Rectal smooth muscle tissue (tissue), 1 donor: Measurements from ENCODE around the gene BCL3.
"Not testable (repeated sequence)": the region's sequence is repeated elsewhere in the genome, so short reads cannot be mapped to it uniquely, and the experiment has no call there.

Experiments used
- H3K27ac ChIP-seq: one replicate; pipeline ENCODE4 v1.7.0; 2013; ENCODE audit warnings: low read depth, low read length, inconsistent platforms
- H3K27me3 ChIP-seq: one replicate; pipeline ENCODE4 v1.7.0; 2013; ENCODE audit warnings: low read length; ENCODE audit not compliant: control insufficient read depth, insufficient read depth
- H3K36me3 ChIP-seq: one replicate; pipeline ENCODE4 v1.7.0; 2013; ENCODE audit warnings: low read length; ENCODE audit not compliant: control insufficient read depth, insufficient read depth
- H3K4me1 ChIP-seq: one replicate; pipeline ENCODE4 v1.7.0; 2013; ENCODE audit warnings: low read length; ENCODE audit not compliant: control insufficient read depth, insufficient read depth
- H3K4me3 ChIP-seq: one replicate; pipeline ENCODE4 v1.7.0; 2013; ENCODE audit warnings: low read length
- H3K9ac ChIP-seq: one replicate; pipeline ENCODE4 v1.7.0; 2013; ENCODE audit warnings: low read length

BCL3 gene

GRCh38 chr19:44710483-44710882 lies 38.0 kb upstream of the BCL3 start:
- H3K27me3 ChIP-seq: no peaks in the 10 kb centered on the region
- H3K27ac ChIP-seq: no peak overlapping the region
- H3K4me3 ChIP-seq: no peak overlapping the region

DNA sequence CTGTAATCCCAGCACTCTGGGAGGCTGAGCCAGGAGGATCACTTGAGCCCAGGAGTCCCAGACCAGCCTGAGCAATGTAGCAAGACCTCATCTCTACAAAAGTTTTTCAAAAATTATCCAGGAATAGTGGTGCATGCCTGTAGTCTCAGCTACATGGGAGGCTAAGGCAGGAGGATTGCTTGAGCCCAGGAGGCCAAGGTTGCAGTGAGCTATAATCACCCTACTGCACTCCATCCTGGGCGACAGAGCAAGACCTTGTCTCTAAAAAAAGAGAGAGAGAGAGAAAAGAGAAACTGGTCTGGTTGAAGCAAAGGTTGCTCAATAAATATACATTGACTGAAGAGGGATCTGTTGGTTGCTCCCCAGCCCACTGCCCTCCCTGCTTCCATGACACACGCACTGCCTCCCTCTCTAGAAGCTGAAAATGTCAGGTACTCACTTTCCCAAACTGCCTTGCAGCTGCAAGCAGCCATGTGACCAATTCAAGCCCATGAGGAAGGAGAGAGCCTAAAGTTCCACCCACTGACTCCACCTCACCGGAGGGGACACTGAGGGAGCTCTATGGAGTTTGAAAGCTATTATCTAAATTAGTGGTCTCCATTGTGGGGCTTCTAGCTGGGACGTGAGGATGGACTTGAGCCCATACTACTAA lies 35.5 kb upstream of the BCL3 start:
- H3K4me1 ChIP-seq: no peaks in the 10 kb centered on the region

More at GRCh38 chr19:44710483-44710882, 38.0 kb upstream of the BCL3 start:
- Histone ChIP-seq H3K4me1 (no peaks in the 10 kb centered on the region), H3K9ac (no peak overlapping the region), H3K36me3 (no peaks in the 10 kb centered on the region)

GRCh38 chr19:44714597-44715169 lies 33.8 kb upstream of the BCL3 start:
- Histone ChIP-seq H3K27me3 (peaks cover 2% of the 10 kb centered on the region), H3K9ac (no peak overlapping the region), H3K4me3 (no peak overlapping the region), H3K27ac (no peak overlapping the region), H3K4me1 (peaks cover 10% of the 10 kb centered on the region), H3K36me3 (no peaks in the 10 kb centered on the region)

More for the DNA sequence above, 35.5 kb upstream of the BCL3 start:
- no peaks in the 10 kb centered on the region for H3K36me3 ChIP-seq
- H3K27me3 ChIP-seq: no peaks in the 10 kb centered on the region
- H3K9ac ChIP-seq: no peak overlapping the region
- H3K27ac ChIP-seq: no peak overlapping the region
- no peak overlapping the region for H3K4me3 ChIP-seq

- H3K4me1 ChIP-seq: peaks cover 10% of the 10 kb centered on the region
- H3K27ac ChIP-seq: no peak overlapping the region
- no peak overlapping the region for H3K4me3 ChIP-seq
- no peak overlapping the region for H3K9ac ChIP-seq
- H3K27me3 ChIP-seq: peaks cover 2% of the 10 kb centered on the region
- H3K36me3 ChIP-seq: no peaks in the 10 kb centered on the region
Observed at GRCh38 chr19:44717603-44718002, 30.9 kb upstream of the BCL3 start.

- H3K4me3 ChIP-seq: peak overlapping the region; percentile 36
- no peak overlapping the region for H3K9ac ChIP-seq
- H3K27me3 ChIP-seq: peaks cover 2% of the 10 kb centered on the region
- no peak overlapping the region for H3K27ac ChIP-seq
- H3K4me1 ChIP-seq: peaks cover 10% of the 10 kb centered on the region
- no peaks in the 10 kb centered on the region for H3K36me3 ChIP-seq
Observed at GRCh38 chr19:44718441-44719261, 29.9 kb upstream of the BCL3 start.

- H3K4me1 ChIP-seq: peaks cover 13% of the 10 kb centered on the region
- no peak overlapping the region for H3K27ac ChIP-seq
- H3K27me3 ChIP-seq: peaks cover 2% of the 10 kb centered on the region
- H3K4me3 ChIP-seq: no peak overlapping the region
- H3K36me3 ChIP-seq: no peaks in the 10 kb centered on the region
- H3K9ac ChIP-seq: no peak overlapping the region
Observed at GRCh38 chr19:44719262-44719701, 29.2 kb upstream of the BCL3 start.

DNA sequence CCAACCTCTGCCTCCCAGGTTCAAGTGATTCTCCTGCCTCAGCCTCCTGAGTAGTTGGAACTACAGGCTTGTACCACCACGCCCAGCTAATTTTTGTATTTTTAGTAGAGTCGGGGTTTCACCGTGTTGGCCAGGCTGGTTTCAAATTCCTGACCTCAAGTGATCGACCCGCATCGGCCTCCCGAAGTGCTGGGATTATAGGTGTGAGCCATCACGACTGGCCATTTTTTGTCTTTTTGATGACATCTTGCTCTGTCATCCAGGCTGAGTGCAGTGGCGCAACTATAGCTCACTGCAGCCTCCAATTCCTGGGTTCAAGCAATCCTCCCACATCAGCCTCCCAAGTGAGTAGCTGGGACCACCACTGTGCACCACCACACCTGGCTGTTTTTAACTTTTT lies 28.1 kb upstream of the BCL3 start:
- not testable (repeated sequence) for H3K27ac ChIP-seq, H3K27me3 ChIP-seq, H3K36me3 ChIP-seq, H3K4me3 ChIP-seq, H3K9ac ChIP-seq
- H3K4me1 ChIP-seq: peaks cover 13% of the 10 kb centered on the region

DNA sequence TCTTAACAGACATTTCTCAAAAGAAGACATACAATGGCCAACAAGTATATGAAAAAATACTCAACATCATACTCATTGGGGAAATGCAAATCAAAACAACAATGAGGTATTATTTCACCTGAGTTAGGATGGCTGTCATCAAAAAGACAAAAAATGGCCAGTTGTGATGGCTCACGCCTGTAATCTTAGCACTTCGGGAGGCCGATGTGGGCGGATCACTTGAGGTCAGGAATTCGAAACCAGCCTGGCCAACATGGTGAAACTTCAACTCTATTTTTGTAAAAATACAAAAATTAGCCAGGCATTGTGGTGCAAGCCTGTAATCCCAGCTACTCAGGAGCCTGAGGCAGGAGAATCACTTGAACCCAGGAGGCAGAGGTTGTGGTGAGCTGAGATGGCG lies 27.6 kb upstream of the BCL3 start:
- H3K27me3 ChIP-seq: peaks cover 2% of the 10 kb centered on the region
- H3K4me3 ChIP-seq: no peak overlapping the region
- H3K4me1 ChIP-seq: peaks cover 13% of the 10 kb centered on the region
- no peak overlapping the region for H3K9ac ChIP-seq
- H3K36me3 ChIP-seq: no peaks in the 10 kb centered on the region
- no peak overlapping the region for H3K27ac ChIP-seq

- not testable (repeated sequence) for H3K9ac ChIP-seq, H3K27ac ChIP-seq, H3K4me3 ChIP-seq, H3K36me3 ChIP-seq, H3K27me3 ChIP-seq
- H3K4me1 ChIP-seq: peaks cover 13% of the 10 kb centered on the region
Observed at GRCh38 chr19:44721369-44721768, 27.1 kb upstream of the BCL3 start.

DNA sequence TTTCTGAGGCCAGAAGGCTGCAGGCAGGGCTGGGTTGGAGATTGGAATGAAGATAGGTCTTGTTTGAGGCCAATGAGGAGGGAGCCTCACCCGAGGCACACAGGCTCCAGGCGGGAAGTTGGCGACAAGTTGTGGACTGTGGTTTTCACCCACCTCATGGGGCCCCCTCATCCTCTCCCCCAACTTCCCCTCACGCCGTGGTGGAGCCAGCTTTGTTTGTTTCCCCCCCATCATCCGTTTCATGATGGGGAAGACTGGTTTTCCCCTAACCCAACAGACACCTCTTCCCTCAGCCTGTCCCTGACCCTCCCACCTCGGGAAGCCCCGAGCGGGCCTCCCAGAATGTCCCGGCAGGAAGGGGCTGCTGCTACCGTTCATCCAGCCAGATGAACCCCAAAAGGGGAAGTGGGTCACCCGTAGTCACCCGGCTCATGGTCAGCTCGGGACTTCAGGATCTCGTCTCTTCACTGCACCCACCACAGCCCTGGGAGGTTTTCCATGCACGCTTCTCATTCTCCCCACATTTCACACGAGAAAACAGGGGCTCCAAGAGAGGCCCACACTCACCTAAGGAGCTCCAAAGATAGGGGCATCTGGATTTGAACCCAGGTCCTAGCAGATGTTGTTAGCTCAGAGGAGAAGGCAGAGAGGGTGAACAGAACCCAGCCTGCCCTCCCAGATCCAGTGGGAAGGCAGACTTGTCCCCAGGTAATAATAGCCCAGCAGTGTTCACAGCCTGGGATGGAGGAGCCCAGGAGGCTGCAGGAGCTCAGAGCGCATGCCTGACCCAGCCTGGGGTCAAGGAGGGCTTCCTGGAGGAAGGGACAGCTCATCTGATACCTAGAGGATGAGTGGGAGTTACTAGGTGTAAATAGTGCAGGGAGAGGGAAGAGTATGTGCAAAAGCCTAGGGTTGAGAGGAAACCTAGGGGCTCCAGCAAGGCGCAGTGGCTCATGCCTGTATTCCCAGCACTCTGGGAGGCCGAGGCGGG lies 26.1 kb upstream of the BCL3 start:
- Histone ChIP-seq H3K9ac (no peak overlapping the region), H3K4me3 (no peak overlapping the region), H3K27ac (no peak overlapping the region), H3K27me3 (peaks cover 2% of the 10 kb centered on the region), H3K36me3 (no peaks in the 10 kb centered on the region), H3K4me1 (peaks cover 13% of the 10 kb centered on the region)

GRCh38 chr19:44723299-44723951 lies 25.1 kb upstream of the BCL3 start:
- Histone ChIP-seq H3K4me1 (peaks cover 12% of the 10 kb centered on the region), H3K27me3 (peaks cover 2% of the 10 kb centered on the region), H3K36me3 (no peaks in the 10 kb centered on the region), H3K27ac (no peak overlapping the region), H3K4me3 (peak overlapping the region; percentile 36), H3K9ac (no peak overlapping the region)
